Measurements from ENCODE around the gene COG5.

The COG5 gene

DNA sequence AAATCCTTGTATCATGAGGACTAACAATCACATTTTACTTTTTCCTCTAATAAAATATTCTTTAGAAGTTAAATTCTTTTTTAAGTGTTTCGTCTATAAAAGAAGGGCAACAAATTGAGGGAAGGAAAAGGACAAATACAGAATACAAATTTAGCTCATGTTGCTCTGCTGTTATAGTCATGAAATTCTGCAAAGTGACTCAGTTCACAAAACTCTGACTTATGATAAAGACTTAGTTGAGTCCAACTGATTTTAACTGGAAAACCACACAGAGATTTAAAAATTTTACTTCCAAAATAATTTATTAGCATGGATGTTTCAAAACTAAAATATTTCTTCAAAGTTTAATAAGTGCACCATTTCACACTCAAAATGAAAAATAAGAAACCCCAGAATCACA lies 168.9 kb downstream of the COG5 start:
- no peaks in the 10 kb centered on the region for H3K27me3 ChIP-seq (ENCODE audit: insufficient read depth, low read length, poor library complexity, severe bottlenecking)
- H3K79me2 ChIP-seq (ENCODE audit: insufficient read depth, low read length) = 0 out of 2 replicates have a peak, but pooled peaks cover 3% of the 10 kb centered on the region
- peaks cover 4% of the 10 kb centered on the region; the same call in 1 of the 2 replicates for H3K9me3 ChIP-seq (ENCODE audit: insufficient read depth, low read depth, low read length)
- H3K9ac ChIP-seq (ENCODE audit: low read depth, low read length, poor library complexity, severe bottlenecking) = no peak overlapping the region
- no peak overlapping the region for H3K4me2 ChIP-seq (ENCODE audit: low read depth, low read length, poor library complexity, severe bottlenecking)
- no peaks in the 10 kb centered on the region for H3K9me2 ChIP-seq (replicated peaks; ENCODE audit: low read depth, low read length)
- no peaks in the 10 kb centered on the region for H3K4me1 ChIP-seq (ENCODE audit: insufficient read depth, low read length, poor library complexity, severe bottlenecking)
- TF ChIP-seq, protein P1, sequence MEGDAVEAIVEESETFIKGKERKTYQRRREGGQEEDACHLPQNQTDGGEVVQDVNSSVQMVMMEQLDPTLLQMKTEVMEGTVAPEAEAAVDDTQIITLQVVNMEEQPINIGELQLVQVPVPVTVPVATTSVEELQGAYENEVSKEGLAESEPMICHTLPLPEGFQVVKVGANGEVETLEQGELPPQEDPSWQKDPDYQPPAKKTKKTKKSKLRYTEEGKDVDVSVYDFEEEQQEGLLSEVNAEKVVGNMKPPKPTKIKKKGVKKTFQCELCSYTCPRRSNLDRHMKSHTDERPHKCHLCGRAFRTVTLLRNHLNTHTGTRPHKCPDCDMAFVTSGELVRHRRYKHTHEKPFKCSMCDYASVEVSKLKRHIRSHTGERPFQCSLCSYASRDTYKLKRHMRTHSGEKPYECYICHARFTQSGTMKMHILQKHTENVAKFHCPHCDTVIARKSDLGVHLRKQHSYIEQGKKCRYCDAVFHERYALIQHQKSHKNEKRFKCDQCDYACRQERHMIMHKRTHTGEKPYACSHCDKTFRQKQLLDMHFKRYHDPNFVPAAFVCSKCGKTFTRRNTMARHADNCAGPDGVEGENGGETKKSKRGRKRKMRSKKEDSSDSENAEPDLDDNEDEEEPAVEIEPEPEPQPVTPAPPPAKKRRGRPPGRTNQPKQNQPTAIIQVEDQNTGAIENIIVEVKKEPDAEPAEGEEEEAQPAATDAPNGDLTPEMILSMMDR (conservative IDR thresholded peaks at IDR 0.05; ENCODE audit: low read length) = no peak
- TF ChIP-seq EZH2phosphoT487 (IDR thresholded peaks at IDR 0.05; ENCODE audit: borderline replicate concordance) = no peak
- H3K4me3 ChIP-seq (ENCODE audit: low read length, poor library complexity, severe bottlenecking) = no peak overlapping the region
- no peaks in the 10 kb centered on the region for H3F3A ChIP-seq (ENCODE audit: low read depth)
- no peak overlapping the region for H2AFZ ChIP-seq (ENCODE audit: low read length)
- H4K20me1 ChIP-seq (ENCODE audit: insufficient read depth, low read length, poor library complexity, severe bottlenecking) = no peaks in the 10 kb centered on the region
- H3K36me3 ChIP-seq (ENCODE audit: insufficient read depth, low read length) = peaks cover 3% of the 10 kb centered on the region; the same call in 1 of the 2 replicates

DNA sequence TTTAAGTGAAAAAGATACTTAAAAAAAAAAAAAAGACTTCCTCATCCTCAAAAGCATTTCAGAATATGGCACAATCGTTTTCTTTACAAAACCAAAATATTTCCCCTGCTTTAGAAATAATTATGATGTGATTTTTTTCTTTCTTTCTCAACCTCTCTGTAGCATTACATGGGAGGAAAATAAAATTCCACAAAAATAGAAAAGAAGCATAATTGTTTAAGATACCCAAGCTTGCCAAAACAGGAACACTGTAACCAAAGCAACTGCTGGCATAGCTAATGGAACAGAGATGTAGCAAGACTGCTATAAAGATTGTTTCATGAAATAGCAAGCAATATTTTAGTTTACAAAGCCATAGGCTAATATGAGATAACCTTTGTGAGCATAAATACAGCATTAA lies 169.4 kb downstream of the COG5 start:
- H4K20me1 ChIP-seq (ENCODE audit: insufficient read depth, low read length, poor library complexity, severe bottlenecking) = no peaks in the 10 kb centered on the region
- H3K4me3 ChIP-seq (ENCODE audit: low read length, poor library complexity, severe bottlenecking) = no peak overlapping the region
- H3K79me2 ChIP-seq (ENCODE audit: insufficient read depth, low read length) = 0 out of 2 replicates have a peak, but pooled peaks cover 3% of the 10 kb centered on the region
- H3K4me2 ChIP-seq (ENCODE audit: low read depth, low read length, poor library complexity, severe bottlenecking) = no peak overlapping the region
- H3K9me3 ChIP-seq (ENCODE audit: insufficient read depth, low read depth, low read length) = peaks cover 2% of the 10 kb centered on the region; the same call in 1 of the 2 replicates
- no peak overlapping the region for H2AFZ ChIP-seq (ENCODE audit: low read length)
- H3K9ac ChIP-seq (ENCODE audit: low read depth, low read length, poor library complexity, severe bottlenecking) = no peak overlapping the region
- no peaks in the 10 kb centered on the region for H3F3A ChIP-seq (ENCODE audit: low read depth)
- no peaks in the 10 kb centered on the region for H3K4me1 ChIP-seq (ENCODE audit: insufficient read depth, low read length, poor library complexity, severe bottlenecking)
- no peaks in the 10 kb centered on the region for H3K9me2 ChIP-seq (replicated peaks; ENCODE audit: low read depth, low read length)
- TF ChIP-seq, protein P1 (conservative IDR thresholded peaks at IDR 0.05; ENCODE audit: low read length) = no peak
- TF ChIP-seq EZH2phosphoT487 (IDR thresholded peaks at IDR 0.05; ENCODE audit: borderline replicate concordance) = no peak
- H3K36me3 ChIP-seq (ENCODE audit: insufficient read depth, low read length) = peaks cover 3% of the 10 kb centered on the region; the same call in 1 of the 2 replicates
- no peaks in the 10 kb centered on the region for H3K27me3 ChIP-seq (ENCODE audit: insufficient read depth, low read length, poor library complexity, severe bottlenecking)

DNA sequence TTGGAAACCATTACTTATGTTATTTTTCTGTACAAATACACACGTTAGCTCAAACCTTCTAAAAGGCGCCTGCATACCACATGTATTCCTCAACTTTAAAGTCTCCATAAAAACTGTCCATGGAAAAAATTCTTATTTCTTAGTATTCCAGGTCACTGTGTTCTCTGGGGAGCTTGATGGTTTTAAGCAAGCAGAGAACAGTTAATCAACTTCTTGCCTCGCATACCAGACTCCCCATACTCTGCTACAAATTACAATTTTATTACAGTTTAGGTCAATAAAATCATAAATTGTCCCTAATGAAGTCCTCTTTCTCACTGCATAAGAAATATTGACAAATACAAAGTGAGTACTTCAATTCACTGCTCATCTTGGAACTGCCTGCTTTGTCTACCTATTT lies 170.9 kb downstream of the COG5 start:
- Histone ChIP-seq H3K4me3 (ENCODE audit: low read length, poor library complexity, severe bottlenecking) (no peak overlapping the region), H3K79me2 (ENCODE audit: insufficient read depth, low read length) (no peaks in the 10 kb centered on the region), H3K4me2 (ENCODE audit: low read depth, low read length, poor library complexity, severe bottlenecking) (no peak overlapping the region), H3K36me3 (ENCODE audit: insufficient read depth, low read length) (peaks cover 3% of the 10 kb centered on the region; the same call in 1 of the 2 replicates), H3F3A (ENCODE audit: low read depth) (no peaks in the 10 kb centered on the region), H3K27me3 (ENCODE audit: insufficient read depth, low read length, poor library complexity, severe bottlenecking) (no peaks in the 10 kb centered on the region), H4K20me1 (ENCODE audit: insufficient read depth, low read length, poor library complexity, severe bottlenecking) (no peaks in the 10 kb centered on the region), H3K9me3 (ENCODE audit: insufficient read depth, low read depth, low read length) (no peaks in the 10 kb centered on the region), H2AFZ (ENCODE audit: low read length) (no peak overlapping the region), H3K9me2 (replicated peaks; ENCODE audit: low read depth, low read length) (no peaks in the 10 kb centered on the region), H3K4me1 (ENCODE audit: insufficient read depth, low read length, poor library complexity, severe bottlenecking) (peaks cover 4% of the 10 kb centered on the region), H3K9ac (ENCODE audit: low read depth, low read length, poor library complexity, severe bottlenecking) (no peak overlapping the region)
- TF ChIP-seq, protein P1 (conservative IDR thresholded peaks at IDR 0.05; ENCODE audit: low read length) = no peak
- no peak for TF ChIP-seq EZH2phosphoT487 (IDR thresholded peaks at IDR 0.05; ENCODE audit: borderline replicate concordance)

Data from Loucy (cell line).